T-helper 2 cell treated with Interferon-gamma antibody and Interleukin-4, amounts not matched to agents 5 μg/mL and 100 μg/mL, for 36 hours (primary cell): ENCODE measurements around the gene GBX1.

Experiments
- DNase-seq: peaks from one replicate; pipeline ENCODE4 v3.0.0; 2021; ENCODE audit warnings: low spot score
- H3K27ac Mint-ChIP-seq: one replicate; pipeline ENCODE4 v1.8.0; 2021; ENCODE audit warnings: mild to moderate bottlenecking, mixed read lengths
- H3K27me3 Mint-ChIP-seq: one replicate; pipeline ENCODE4 v1.8.0; 2021; ENCODE audit warnings: low read depth, mixed read lengths
- H3K36me3 Mint-ChIP-seq: one replicate; pipeline ENCODE4 v1.8.0; 2021; ENCODE audit warnings: low read depth, mixed read lengths
- H3K4me1 Mint-ChIP-seq: one replicate; pipeline ENCODE4 v1.8.0; 2021; ENCODE audit warnings: low read depth, mixed read lengths
- H3K4me3 Mint-ChIP-seq: one replicate; pipeline ENCODE4 v1.8.0; 2022; ENCODE audit warnings: mild to moderate bottlenecking, moderate library complexity, mixed read lengths
- H3K9me3 Mint-ChIP-seq: one replicate; pipeline ENCODE4 v1.8.0; 2021; ENCODE audit warnings: mixed read lengths

Gene GBX1

GRCh38 chr7:151173386-151174245 is 6.1 kb upstream of the GBX1 start:
- no peaks in the 10 kb centered on the region for H3K9me3 Mint-ChIP-seq
- peaks cover 6% of the 10 kb centered on the region for H3K4me1 Mint-ChIP-seq
- no peak overlapping the region for H3K27ac Mint-ChIP-seq
- no peak overlapping the region for H3K4me3 Mint-ChIP-seq
- H3K36me3 Mint-ChIP-seq, result no peaks in the 10 kb centered on the region
- no peak for DNase-seq
- H3K27me3 Mint-ChIP-seq, result peaks cover 35% of the 10 kb centered on the region

GRCh38 chr7:151172273-151173141 is 5.0 kb upstream of the GBX1 start:
- peaks cover 9% of the 10 kb centered on the region for H3K4me1 Mint-ChIP-seq
- no peaks in the 10 kb centered on the region for H3K36me3 Mint-ChIP-seq
- no peaks in the 10 kb centered on the region for H3K9me3 Mint-ChIP-seq
- H3K27ac Mint-ChIP-seq, result no peak overlapping the region
- peaks cover 39% of the 10 kb centered on the region for H3K27me3 Mint-ChIP-seq
- DNase-seq, result peak; percentile 79
- H3K4me3 Mint-ChIP-seq, result no peak overlapping the region

GRCh38 chr7:151168787-151169162 is 1.3 kb upstream of the GBX1 start:
- no peak overlapping the region for H3K27ac Mint-ChIP-seq
- DNase-seq, result no peak
- H3K4me1 Mint-ChIP-seq, result peaks cover 9% of the 10 kb centered on the region

GRCh38 chr7:151168003-151168786 is 701 bp upstream of the GBX1 start:
- Mint-ChIP-seq H3K27me3 (peaks cover 47% of the 10 kb centered on the region), H3K27ac (no peak overlapping the region), H3K36me3 (no peaks in the 10 kb centered on the region), H3K4me3 (peak overlapping the region; percentile 16), H3K4me1 (peaks cover 9% of the 10 kb centered on the region), H3K9me3 (no peaks in the 10 kb centered on the region)
- DNase-seq, result peak; percentile 59

More at GRCh38 chr7:151168787-151169162, 1.3 kb upstream of the GBX1 start:
- no peaks in the 10 kb centered on the region for H3K36me3 Mint-ChIP-seq
- H3K9me3 Mint-ChIP-seq, result no peaks in the 10 kb centered on the region
- peak overlapping the region; percentile 16 for H3K4me3 Mint-ChIP-seq
- peaks cover 47% of the 10 kb centered on the region for H3K27me3 Mint-ChIP-seq

DNA sequence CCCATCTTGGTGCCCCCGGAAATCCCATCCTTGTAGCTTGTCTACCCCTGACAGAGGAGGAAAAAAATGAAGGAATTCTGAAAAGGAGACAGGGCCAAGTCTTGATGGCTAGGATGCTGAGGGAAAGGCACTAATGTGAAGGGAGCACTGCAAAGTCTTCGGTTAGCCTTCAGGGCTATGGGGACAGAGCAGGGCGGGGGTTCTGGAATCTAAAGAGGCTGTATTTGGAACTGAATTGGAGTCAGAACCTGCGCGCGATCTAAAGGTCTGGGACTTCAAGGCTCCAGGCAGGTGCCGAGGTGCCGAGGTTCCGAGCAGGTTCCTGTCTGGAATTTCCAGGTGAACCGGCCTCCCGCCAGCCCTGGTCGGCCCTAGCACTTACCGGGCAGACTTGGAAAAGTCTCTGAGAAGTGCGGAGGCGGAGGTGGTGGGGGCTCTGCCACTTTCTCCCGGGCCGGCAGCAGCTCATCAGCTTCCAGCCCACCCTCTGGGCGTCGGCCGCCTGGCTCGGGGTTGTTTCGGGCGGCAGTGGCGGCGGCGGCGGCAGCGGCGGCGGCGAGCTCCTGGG is 781 bp downstream of the GBX1 start:
- H3K4me1 Mint-ChIP-seq, result peaks cover 4% of the 10 kb centered on the region
- H3K27me3 Mint-ChIP-seq, result peaks cover 40% of the 10 kb centered on the region
- no peak for DNase-seq
- H3K36me3 Mint-ChIP-seq, result no peaks in the 10 kb centered on the region
- no peak overlapping the region for H3K27ac Mint-ChIP-seq
- peak overlapping the region; percentile 17 for H3K4me3 Mint-ChIP-seq
- H3K9me3 Mint-ChIP-seq, result no peaks in the 10 kb centered on the region

DNA sequence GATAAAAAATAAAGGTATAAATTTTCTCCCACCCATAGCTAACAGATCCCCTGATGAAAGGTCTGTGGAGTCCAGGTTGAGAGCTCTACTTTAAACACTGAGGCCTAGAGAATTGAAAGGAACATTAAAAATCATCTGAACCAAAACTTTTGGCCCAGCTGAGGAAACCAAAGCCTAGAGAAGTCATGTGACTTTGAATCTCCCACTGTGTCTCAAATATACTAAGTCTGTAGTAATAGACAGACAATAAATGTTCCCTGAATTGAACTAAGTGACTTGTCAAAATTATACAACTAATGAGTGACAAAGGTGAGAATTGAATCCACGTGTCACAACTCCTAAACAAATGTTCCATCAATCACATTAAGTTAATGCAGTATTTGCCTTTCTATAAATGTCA is 5.7 kb downstream of the GBX1 start:
- Mint-ChIP-seq H3K9me3 (no peaks in the 10 kb centered on the region), H3K27ac (no peak overlapping the region), H3K27me3 (peaks cover 17% of the 10 kb centered on the region), H3K4me3 (no peak overlapping the region), H3K36me3 (no peaks in the 10 kb centered on the region), H3K4me1 (no peaks in the 10 kb centered on the region)
- no peak for DNase-seq

GRCh38 chr7:151157645-151158329 is 9.7 kb downstream of the GBX1 start:
- H3K4me3 Mint-ChIP-seq, result no peak overlapping the region
- no peaks in the 10 kb centered on the region for H3K4me1 Mint-ChIP-seq
- peaks cover 26% of the 10 kb centered on the region for H3K27me3 Mint-ChIP-seq
- no peak overlapping the region for H3K27ac Mint-ChIP-seq
- no peaks in the 10 kb centered on the region for H3K9me3 Mint-ChIP-seq
- H3K36me3 Mint-ChIP-seq, result no peaks in the 10 kb centered on the region
- DNase-seq, result no peak

DNA sequence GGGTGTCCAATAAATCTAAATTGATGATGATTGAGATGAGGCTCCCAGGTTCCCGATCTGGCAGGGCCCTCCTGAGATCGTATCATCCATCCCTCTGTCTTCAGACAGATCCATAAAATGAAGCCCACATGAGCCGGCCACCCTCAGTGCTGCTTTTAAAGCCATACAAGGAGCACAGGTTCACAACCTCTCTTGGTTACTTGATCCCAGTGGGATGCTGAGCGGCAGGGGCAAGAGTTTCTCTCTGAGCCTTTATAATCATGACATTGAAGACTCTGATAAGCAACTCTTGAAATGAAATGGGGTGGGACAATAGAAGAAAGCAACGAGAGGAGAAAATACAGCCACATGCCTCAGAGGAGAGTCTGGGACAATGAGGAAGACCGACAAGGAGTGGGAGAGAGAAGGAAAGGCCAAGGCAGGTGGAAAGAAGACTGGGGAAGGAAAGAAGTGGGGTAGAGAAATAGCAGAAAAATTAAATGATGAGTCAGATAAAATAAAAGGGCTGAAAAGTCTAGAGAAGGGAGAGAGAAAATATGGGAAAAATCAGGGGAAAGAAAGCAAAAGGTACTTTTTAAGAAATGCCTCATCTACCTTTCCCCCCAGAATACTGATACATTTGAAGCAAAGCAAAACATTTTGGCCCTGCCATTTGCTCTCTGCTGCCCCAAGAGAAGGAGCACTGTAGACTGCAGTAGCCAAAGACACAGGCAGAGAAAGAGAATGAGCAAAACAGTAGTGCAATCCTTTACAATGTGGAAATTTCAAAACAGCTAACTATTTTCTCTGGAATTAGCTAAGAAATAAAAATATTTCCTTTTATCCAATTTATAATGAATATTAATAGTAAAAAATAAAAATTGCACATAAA is 14.6 kb downstream of the GBX1 start:
- no peaks in the 10 kb centered on the region for H3K9me3 Mint-ChIP-seq
- no peak overlapping the region for H3K27ac Mint-ChIP-seq
- no peak for DNase-seq
- H3K4me3 Mint-ChIP-seq, result no peak overlapping the region
- H3K36me3 Mint-ChIP-seq, result no peaks in the 10 kb centered on the region
- H3K27me3 Mint-ChIP-seq, result peaks cover 33% of the 10 kb centered on the region
- no peaks in the 10 kb centered on the region for H3K4me1 Mint-ChIP-seq

GRCh38 chr7:151150388-151150787 is 17.1 kb downstream of the GBX1 start:
- DNase-seq, result no peak
- Mint-ChIP-seq H3K4me1 (no peaks in the 10 kb centered on the region), H3K27ac (no peak overlapping the region), H3K36me3 (no peaks in the 10 kb centered on the region), H3K4me3 (no peak overlapping the region), H3K9me3 (no peaks in the 10 kb centered on the region), H3K27me3 (peaks cover 19% of the 10 kb centered on the region)

DNA sequence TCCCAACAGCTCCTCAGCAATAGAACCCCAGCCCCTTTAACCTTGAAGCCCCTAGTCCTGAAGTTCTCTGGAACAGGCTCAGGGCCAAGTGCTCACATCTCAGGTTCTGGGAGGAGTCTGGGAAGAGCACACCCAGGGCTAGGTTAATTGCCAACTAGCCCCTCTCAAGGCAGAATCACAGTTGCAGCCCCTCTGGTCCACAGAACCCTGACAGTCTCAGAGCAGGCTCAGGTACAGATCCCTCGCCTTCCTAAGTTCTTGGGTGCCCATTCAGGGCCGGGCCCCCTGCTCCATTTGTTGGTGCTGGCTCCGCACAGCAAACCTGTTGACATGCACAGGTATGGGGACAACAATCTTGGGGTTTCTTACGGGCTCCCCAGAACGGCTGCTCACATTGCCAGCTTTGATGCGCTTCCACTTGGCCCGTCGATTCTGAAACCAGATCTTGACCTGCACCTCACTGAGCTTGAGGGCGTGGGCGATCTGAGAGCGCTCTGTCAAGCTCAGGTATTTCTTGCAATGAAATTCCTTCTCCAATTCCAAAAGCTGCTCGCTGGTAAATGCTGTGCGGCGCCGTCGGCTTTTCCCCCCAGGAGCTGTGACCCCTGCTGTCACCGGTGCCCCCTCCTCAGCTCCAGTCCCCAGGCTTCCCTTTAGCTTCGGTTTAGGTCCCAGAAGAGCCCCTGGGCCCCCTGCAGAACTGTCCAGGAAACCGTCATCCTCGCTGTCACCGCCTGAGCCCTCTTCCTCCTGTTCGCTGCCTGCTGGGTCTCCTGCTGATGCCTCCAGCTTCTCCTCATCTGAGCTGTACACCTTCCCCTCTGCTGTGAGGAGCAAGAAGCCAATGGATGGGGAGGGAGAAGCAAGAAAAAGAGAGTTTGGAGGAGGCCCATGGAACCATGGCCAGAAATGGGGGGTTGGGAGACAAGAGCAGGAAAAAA is 18.9 kb downstream of the GBX1 start:
- Mint-ChIP-seq H3K4me3 (no peak overlapping the region), H3K27ac (no peak overlapping the region), H3K4me1 (no peaks in the 10 kb centered on the region), H3K36me3 (no peaks in the 10 kb centered on the region), H3K9me3 (no peaks in the 10 kb centered on the region), H3K27me3 (peaks cover 11% of the 10 kb centered on the region)
- DNase-seq, result no peak

GRCh38 chr7:151146761-151147160 is 20.7 kb downstream of the GBX1 start:
- H3K4me1 Mint-ChIP-seq, result no peaks in the 10 kb centered on the region
- no peak overlapping the region for H3K4me3 Mint-ChIP-seq
- H3K36me3 Mint-ChIP-seq, result no peaks in the 10 kb centered on the region
- H3K27ac Mint-ChIP-seq, result no peak overlapping the region
- H3K27me3 Mint-ChIP-seq, result peaks cover 11% of the 10 kb centered on the region
- no peaks in the 10 kb centered on the region for H3K9me3 Mint-ChIP-seq
- DNase-seq, result no peak

DNA sequence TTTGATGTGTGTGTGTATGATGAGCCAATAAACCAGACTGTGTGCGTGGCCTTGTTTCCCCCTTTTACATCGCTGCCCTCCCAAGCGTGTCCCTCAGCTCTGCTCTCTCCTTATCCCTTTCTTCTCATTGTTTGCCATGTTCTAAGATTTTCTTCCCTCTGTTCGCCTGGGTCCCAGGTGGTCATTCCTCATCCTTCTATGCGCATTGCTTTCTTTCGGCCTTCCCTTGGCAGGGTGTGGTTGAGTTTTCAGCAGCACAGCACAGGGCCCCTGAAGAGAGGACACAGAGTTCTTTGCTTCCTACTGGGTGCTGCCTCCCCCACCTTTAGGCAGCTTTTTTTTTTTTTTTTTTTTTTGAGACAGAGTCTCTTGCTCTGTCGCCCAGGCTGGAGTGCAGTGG is 23.1 kb downstream of the GBX1 start:
- Mint-ChIP-seq H3K36me3 (no peaks in the 10 kb centered on the region), H3K9me3 (no peaks in the 10 kb centered on the region), H3K4me1 (no peaks in the 10 kb centered on the region), H3K27me3 (peaks cover 5% of the 10 kb centered on the region), H3K27ac (no peak overlapping the region), H3K4me3 (no peak overlapping the region)
- no peak for DNase-seq
